Loucy (cell line): ENCODE data around the gene CCNB1.

Experiments used
- EZH2phosphoT487 ChIP-seq: fragments of 200-600 bp; IDR thresholded peaks from 2 replicates; pipeline ENCODE4 v1.6.1; 2018; ENCODE audit warnings: antibody characterized with exemption, mild to moderate bottlenecking, moderate library complexity, borderline replicate concordance
- TF ChIP-seq, protein P1 (sequence below): fragments of 200-600 bp; sonication (generic); conservative IDR thresholded peaks from 2 replicates; pipeline ENCODE4 v1.5.1; 2014; ENCODE audit warnings: mild to moderate bottlenecking, antibody characterized with exemption, low read length

DNA sequence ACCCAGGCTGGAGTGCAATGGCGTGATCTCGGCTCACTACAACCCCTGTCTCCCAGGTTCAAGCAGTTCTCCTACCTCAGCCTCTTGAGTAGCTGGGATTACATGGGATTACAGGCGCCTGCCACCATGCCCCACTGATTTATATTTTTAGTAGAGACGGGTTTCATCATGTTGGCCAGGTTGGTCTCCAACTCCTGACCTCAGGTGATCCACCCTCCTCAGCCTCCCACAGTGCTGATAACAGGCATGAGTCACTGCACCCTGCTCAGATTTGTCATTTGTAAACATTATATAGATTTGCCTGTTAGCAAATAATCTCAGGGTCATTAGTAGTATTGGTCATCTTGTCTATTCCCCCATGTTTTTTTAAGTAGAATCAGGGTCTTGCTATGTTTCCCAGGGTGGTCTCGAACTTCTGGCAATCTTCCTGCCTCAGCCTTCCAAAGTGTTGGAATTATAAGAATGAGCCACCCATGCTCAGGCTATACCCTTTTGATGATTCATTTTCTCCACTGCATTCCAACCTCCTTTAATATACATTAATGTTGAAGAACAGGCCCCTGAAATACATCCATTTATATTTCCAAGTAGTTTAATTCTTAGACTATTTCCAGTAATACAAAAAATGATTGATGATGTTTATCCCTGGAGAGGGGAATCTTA lies 39.7 kb downstream of the CCNB1 start:
- TF ChIP-seq, protein P1, sequence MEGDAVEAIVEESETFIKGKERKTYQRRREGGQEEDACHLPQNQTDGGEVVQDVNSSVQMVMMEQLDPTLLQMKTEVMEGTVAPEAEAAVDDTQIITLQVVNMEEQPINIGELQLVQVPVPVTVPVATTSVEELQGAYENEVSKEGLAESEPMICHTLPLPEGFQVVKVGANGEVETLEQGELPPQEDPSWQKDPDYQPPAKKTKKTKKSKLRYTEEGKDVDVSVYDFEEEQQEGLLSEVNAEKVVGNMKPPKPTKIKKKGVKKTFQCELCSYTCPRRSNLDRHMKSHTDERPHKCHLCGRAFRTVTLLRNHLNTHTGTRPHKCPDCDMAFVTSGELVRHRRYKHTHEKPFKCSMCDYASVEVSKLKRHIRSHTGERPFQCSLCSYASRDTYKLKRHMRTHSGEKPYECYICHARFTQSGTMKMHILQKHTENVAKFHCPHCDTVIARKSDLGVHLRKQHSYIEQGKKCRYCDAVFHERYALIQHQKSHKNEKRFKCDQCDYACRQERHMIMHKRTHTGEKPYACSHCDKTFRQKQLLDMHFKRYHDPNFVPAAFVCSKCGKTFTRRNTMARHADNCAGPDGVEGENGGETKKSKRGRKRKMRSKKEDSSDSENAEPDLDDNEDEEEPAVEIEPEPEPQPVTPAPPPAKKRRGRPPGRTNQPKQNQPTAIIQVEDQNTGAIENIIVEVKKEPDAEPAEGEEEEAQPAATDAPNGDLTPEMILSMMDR: no peak
- no peak for TF ChIP-seq EZH2phosphoT487
